GM12801 (cell line): ENCODE data around the gene SIDT2.

Source experiments
- CTCF ChIP-seq: IDR thresholded peaks from one replicate; pipeline ENCODE4 v1.5.1; 2011; ENCODE audit warnings: control low read depth; ENCODE audit not compliant: insufficient read length; ENCODE audit errors: extremely low read depth

The SIDT2 gene

GRCh38 chr11:117199916-117200812 lies 21.6 kb downstream of the SIDT2 start:
- TF ChIP-seq CTCF: no peak

GRCh38 chr11:117200813-117201657 lies 22.5 kb downstream of the SIDT2 start:
- no peak for TF ChIP-seq CTCF

GRCh38 chr11:117201658-117202305 lies 23.2 kb downstream of the SIDT2 start:
- TF ChIP-seq CTCF: no peak

- TF ChIP-seq CTCF: no peak
These were observed 24.0 kb downstream of the SIDT2 start for GRCh38 chr11:117202386-117203068.

- TF ChIP-seq CTCF: no peak
These were observed 24.5 kb downstream of the SIDT2 start for GRCh38 chr11:117203069-117203407.

- TF ChIP-seq CTCF: no peak
These were observed 25.9 kb downstream of the SIDT2 start for GRCh38 chr11:117204283-117205080.
